GM10266 (cell line): Measurements from ENCODE around the gene SIRPD.
A peak's percentile ranks its signal among the peaks of the same experiment; 100 is the strongest.
"Not testable (repeated sequence)": the region's sequence is repeated elsewhere in the genome, so short reads cannot be mapped to it uniquely, and the experiment has no call there.

Experiments used
- DNase-seq: peaks from one replicate; pipeline ENCODE4 v3.0.0; 2012; ENCODE audit errors: extremely low spot score
- CTCF ChIP-seq: IDR thresholded peaks from 2 replicates; pipeline ENCODE4 v1.5.1; 2012; ENCODE audit warnings: mild to moderate bottlenecking, low read depth; ENCODE audit not compliant: control insufficient read depth, insufficient read depth; ENCODE audit errors: missing control alignments

SIRPD gene

GRCh38 chr20:1505871-1506270 is 51.6 kb downstream of the SIRPD start:
- TF ChIP-seq CTCF = no peak
- no peak for DNase-seq

- no peak for DNase-seq
- TF ChIP-seq CTCF = no peak
These were observed 52.1 kb downstream of the SIRPD start for GRCh38 chr20:1505361-1505760.

GRCh38 chr20:1503564-1504227 is 53.8 kb downstream of the SIRPD start:
- DNase-seq = peak; percentile 77

GRCh38 chr20:1500496-1500895 is 57.0 kb downstream of the SIRPD start:
- DNase-seq = no peak
- TF ChIP-seq CTCF = no peak

More at GRCh38 chr20:1503564-1504227, 53.8 kb downstream of the SIRPD start:
- TF ChIP-seq CTCF = peak; percentile 96

GRCh38 chr20:1499528-1500420 is 57.7 kb downstream of the SIRPD start:
- no peak for DNase-seq
- TF ChIP-seq CTCF = no peak

GRCh38 chr20:1497371-1497770 is 60.1 kb downstream of the SIRPD start:
- not testable (repeated sequence) for DNase-seq

GRCh38 chr20:1496930-1497329 is 60.6 kb downstream of the SIRPD start:
- no peak for DNase-seq
- TF ChIP-seq CTCF = no peak
